Stimulated activated CD8-positive, alpha-beta memory T cell treated with anti-CD3 and anti-CD28 coated beads, Interleukin-7, amount 100 ng/mL, for 1 hour (primary cell): ENCODE data around the gene LRRC71.
A peak's percentile ranks its signal among the peaks of the same experiment; 100 is the strongest.

ENCODE experiments used
- DNase-seq, 2 donors: peaks; one replicate each; pipeline ENCODE4 v3.0.0-alpha.2; 2020; ENCODE audit warnings: low read depth in 2 of 2

The LRRC71 gene

GRCh38 chr1:156927215-156928042 is 7.0 kb downstream of the LRRC71 start:
- peak; percentile 29 to 32 for DNase-seq

- no peak for DNase-seq
These were observed 7.7 kb downstream of the LRRC71 start for GRCh38 chr1:156928043-156928602.

DNA sequence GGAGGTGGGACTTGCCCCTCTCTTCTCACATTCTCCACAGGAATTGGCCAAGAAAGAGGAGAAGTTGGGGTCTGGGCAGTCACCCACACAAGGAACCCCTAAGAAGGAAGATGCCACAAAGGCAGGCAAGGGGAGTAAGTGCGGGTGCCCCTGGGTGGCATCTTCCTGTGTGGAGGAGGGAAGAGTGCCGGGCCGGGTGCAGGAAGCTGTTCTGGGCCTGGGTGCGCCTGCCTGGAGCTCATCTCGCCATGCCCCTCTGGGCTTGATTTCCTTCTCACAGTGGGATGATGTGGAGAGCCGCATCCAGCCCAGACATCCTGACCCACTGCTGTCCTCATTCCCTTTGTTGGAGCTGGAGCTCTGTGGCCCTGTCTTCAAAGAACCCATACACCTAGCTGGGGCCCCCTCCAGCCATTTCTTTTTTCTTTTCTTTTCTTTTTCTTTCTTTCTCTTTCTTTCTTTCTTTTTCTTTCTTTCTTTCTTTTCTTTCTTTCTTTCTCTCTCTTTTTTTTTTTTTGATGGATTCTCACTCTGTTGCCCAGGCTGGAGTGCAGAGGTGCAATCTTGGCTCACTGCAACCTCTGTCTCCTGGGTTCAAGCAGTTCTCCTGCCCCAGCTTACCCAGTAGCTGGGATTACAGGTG is 9.3 kb downstream of the LRRC71 start:
- DNase-seq = no peak

DNA sequence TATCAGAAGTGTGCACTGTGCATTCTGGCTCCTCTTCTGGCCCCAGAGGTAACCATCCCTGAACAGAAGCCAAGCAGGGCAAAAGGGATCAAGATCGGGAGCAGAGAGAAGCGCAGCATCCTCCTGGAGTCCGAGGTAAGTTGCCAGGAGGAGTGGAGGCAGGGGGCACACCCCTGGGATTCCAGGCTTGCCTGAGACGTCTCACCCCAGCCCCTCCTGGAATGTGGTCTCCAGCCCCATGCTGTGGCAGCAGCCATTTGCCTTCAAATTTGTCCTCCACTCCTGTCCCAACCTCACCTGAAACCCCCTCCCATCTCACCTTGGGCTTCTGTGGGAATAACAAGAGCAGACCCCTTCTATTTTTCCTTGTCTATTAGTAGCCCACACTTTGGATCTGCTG is 10.1 kb downstream of the LRRC71 start:
- DNase-seq = no peak

DNA sequence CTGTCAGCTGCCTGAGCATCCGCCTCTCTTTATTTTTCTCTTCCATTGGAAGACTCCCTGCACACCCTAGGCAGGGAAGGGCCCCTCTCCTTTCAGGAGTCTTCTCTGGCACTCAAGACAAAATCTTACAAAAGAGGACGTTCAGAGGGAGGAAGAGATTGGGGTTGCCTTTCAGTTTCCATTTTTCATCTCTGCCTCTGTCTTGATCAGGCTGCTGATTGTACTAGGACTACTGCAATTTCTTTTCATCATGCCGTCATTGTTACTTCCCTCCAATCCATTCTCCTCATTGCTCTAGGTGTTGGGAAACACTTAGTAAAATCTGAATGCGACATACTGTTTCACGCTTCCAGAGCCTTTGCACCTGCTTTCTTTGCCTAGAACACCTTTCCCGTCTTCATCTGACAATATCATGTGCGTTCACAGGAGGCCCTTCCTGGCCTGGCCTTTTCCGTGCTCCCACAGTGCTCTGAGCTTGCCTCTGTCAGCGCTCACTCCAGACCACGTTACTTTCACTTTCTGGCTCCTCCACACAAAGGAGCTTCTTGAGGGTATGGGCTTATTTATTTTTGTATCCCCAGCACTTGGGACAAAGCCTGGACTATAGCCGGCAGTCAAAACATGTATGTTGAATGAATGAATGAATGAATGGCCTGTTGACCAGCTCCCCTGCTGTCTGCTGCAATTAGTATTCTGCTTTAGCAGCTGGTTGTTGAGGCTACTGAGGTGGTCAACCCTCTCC is 10.9 kb downstream of the LRRC71 start:
- no peak for DNase-seq

GRCh38 chr1:156931974-156932710 is 11.7 kb downstream of the LRRC71 start:
- DNase-seq = no peak

DNA sequence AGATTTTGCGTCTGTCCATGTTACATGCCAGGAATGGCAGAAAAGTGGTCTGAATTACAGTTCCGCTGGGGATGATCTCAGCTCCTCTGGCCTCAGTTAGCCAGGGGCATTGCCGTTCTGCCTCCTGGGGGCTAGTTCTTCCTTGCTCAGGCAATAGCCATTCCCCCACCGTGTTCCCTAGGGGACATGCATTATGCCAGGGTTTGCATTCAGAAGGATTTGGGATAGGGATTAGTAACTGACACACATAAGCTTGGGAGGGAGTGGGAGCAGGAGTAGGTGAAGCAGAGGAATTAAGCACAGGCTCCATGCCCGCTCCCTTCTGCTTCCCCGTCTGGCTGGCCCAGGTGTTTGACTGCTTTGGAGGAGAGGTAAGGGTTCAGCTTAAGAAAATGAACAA is 12.7 kb downstream of the LRRC71 start:
- no peak for DNase-seq

- DNase-seq = no peak
These were observed 15.2 kb downstream of the LRRC71 start for GRCh38 chr1:156935505-156936128.

DNA sequence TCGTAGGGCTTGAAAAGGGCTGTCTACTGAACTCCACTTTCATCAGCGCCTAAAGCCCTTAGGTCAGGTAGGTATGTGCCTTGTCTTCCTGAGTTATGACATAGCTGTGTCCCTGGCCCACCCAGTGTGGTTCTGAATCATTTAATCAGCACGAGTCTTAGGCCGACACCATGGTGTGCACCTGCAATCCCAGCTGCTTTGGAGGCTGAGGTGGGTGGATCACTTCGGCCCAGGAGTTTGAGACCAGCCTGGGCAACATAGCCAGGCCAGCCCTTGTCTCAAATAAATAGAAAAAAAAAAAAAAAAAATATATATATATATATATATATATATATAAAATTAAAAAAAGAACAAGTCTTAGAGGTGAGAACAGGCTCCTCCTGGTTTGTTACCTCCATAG is 15.8 kb downstream of the LRRC71 start:
- DNase-seq = no peak

- DNase-seq = no peak
These were observed 16.3 kb downstream of the LRRC71 start for GRCh38 chr1:156936721-156937220.

GRCh38 chr1:156937883-156938282 is 17.5 kb downstream of the LRRC71 start:
- no peak for DNase-seq

DNA sequence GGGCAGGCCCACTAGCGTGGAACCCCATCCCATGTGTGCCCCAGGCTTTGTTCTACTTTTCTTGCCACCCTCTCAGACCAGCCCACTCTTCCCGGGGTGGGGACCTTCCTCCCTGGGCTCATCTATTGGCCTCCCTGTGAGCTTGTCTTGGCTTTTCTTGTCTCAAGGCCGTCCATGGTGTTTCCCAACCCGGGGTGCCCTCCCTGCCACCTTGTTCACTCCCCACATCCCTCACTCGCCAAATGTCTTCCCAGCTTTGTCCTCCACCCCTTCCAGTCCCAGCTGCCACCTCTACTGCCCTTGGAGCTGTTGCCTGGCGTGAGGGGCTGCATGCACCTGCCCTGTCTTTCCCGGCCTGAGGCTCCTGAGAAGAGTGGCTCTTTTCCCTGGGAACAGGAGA is 18.4 kb downstream of the LRRC71 start:
- DNase-seq = no peak

DNA sequence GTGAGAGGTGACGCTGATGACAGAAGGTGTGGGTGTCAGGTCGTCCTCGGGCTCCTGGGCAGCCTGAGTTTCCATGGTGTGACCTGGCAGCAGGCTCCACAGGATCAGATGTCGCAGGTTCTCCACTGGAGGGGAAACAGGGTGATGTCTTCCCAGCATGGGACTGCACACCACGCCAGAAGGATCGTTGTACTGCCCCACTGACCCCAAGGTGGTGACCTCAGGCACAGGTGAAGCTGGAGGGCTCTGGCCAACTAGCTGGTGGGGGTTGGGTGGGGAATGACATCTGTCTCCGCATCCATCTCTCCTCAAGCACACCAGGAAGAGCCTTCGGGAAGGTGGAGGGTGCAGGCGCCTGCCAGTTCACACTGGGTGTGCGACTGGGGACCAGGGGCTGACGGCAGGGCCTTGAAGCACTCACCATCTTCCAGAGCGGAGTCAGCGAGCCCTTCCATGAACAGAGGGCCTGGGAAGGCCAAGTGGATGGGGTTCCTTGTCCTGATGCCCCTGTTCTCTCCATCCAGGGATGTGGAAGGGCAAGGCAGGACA is 19.4 kb downstream of the LRRC71 start:
- no peak for DNase-seq

DNA sequence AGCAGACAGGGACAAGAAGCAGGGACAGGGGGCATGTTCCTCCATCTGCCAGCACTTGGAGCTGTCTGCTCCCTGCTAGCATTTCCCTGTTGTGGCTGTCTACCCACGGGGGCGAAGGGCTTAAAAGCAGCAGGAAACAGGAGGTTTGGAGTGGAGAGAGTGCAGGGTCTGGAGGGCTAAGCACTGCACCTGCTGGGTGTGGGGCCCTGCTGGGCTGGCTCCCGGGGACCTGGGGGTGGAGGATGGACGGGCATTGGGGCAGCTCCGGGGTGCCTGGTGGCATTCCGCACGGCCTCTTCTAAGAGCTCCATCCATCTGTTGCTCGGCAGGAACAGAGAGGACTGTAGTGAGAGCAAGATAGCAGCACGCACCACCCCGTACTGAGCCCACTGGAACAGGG is 21.2 kb downstream of the LRRC71 start:
- no peak for DNase-seq

- no peak for DNase-seq
These were observed 21.7 kb downstream of the LRRC71 start for GRCh38 chr1:156942176-156942575.

DNA sequence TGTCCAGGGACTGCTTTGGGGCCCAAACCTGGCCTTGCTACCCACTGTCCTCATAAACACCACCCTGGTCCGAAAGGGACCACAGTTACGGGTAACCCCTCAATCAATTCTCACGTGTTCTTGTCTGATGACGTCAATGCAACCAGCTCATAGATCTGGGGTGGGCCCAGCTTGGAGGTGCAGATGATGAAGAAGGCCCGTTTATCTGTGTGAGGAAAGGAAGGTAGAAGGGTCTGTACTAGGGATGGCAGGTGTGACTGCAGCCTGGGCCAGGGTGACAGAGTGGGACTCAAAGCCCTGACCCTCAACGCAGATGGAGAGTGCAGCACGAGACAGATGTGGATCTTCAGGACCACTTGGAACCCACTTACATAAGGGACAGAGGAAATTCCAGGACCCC is 22.1 kb downstream of the LRRC71 start:
- DNase-seq = no peak

GRCh38 chr1:156943756-156944155 is 23.3 kb downstream of the LRRC71 start:
- DNase-seq = no peak

- DNase-seq = no peak
These were observed 23.8 kb downstream of the LRRC71 start for GRCh38 chr1:156944268-156944667.

DNA sequence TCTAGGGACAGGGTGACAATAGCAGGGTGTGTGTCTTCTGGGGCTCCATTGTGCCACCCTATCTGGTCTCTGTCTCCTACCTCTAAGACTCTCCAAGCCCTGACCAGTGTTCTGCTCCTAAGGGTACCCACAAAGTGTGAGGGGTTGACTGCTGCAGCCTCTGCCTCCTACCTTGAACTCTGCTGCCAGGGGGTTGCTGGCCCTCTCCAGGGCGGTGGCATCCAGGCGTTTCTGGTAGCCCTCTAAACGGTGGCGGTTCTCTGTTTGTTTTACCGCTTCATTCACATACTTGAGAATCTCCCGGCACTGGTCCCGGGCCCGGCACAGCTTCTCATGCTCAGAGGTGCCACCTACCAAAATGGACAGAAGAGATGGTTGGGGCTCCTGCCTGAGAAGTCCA is 24.4 kb downstream of the LRRC71 start:
- DNase-seq = no peak

DNA sequence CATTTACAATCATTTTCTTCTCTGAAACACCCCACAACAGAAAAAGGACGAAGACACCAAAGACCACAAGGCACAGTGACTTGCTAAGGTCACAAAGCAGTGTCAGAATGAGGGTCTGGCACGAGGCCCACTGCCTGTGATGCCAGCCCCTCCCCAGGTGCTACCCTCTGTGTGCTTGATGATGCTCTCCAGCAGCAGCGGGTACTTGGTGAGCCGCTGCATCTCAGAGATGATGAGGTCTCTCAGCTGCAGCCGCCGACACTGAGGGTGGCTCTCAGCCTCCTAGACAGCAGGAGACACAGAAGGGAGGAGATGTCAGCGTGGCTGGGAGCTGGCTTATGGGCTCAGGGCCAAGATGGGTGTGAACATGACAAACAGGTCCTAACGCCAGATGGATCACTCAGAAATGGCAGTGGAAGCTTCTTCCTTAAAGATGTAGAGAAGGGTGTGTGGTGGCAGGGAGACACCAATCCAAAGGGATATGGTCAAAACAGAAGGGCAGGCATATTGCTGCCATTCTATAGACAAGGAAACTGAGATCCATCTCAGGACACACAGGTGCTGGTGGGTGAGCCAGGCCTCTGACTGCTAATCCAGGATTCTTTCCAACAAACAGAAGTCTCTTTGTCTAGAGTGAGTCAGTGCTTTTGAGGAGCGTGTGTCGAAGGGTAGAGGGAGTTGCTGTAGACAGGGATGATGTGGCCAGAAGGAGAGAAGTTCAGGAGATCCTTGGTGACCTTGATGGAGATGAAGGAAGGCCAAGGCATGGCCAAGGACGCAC is 25.6 kb downstream of the LRRC71 start:
- no peak for DNase-seq
